GM12891 (cell line): ENCODE measurements around the gene TNS3.

Source experiments
- POLR2A ChIP-seq: IDR thresholded peaks from 2 replicates; pipeline ENCODE4 v1.6.1; 2011; ENCODE audit warnings: low read depth, low read length, control low read depth
- POLR2AphosphoS5 ChIP-seq: IDR thresholded peaks from 2 replicates; pipeline ENCODE4 v1.6.1; 2011; ENCODE audit warnings: low read depth, low read length, control low read depth

GRCh38 chr7:47576031-47576865 is 5.7 kb downstream of the TNS3 start:
- no peak for TF ChIP-seq POLR2AphosphoS5
- TF ChIP-seq POLR2A = no peak
